Esophagus squamous epithelium (tissue), 4 donors: ENCODE results near the gene BAD.

ENCODE experiments used
- CTCF ChIP-seq, 6 experiments: fragments of 450-650 bp in 4 of 6; fragments of 200-600 bp in 2 of 6; sonication (generic) in 2 of 6; IDR thresholded peaks; one replicate each; pipeline ENCODE4 v1.5.1; 2016 to 2019; ENCODE audit warnings: antibody characterized with exemption in 6 of 6, mild to moderate bottlenecking in 4 of 6, moderate library complexity in 4 of 6
- POLR2A ChIP-seq, 4 donors: fragments of 450-650 bp; IDR thresholded peaks; one replicate each; pipeline ENCODE4 v1.6.1; 2017; ENCODE audit warnings: antibody characterized with exemption in 4 of 4, mild to moderate bottlenecking in 4 of 4, moderate library complexity in 3 of 4

GRCh38 chr11:64223001-64223651, 61.3 kb downstream of the BAD start:
- no peak for TF ChIP-seq CTCF (IDR thresholded peaks at IDR 0.05)
- no peak for TF ChIP-seq POLR2A (IDR thresholded peaks at IDR 0.05)
